Measurements from ENCODE around the gene SLC22A12. TPM values are rescaled to one million over a fixed set of nuclear protein-coding genes. Genes with fewer than 3 reads are reported as not detected.

SLC22A12 gene
- total and polyA plus RNA-seq, 2 of the 8 experiments (the other 6 are each of a cell fraction or from before 2014, with no cell fraction given): not detected

- Histone ChIP-seq H2BK120ac (replicated peaks; ENCODE audit: low read depth, low read length) (peak overlapping the region; percentile 36), H2BK12ac (ENCODE audit: low read depth, low read length) (peak overlapping the region; percentile 100), H3K23me2 (ENCODE audit: low read depth, low read length) (peaks cover 5% of the 10 kb centered on the region; the same call in 1 of the 2 replicates), H3K4me1 (replicated peaks in 1 of 4; ENCODE audit: control insufficient read depth in 3 of 4, insufficient read depth in 4 of 4, low read length in 3 of 4) (peaks cover 0 to 29% (median 19%) of the 10 kb centered on the region in 4 experiments; a peak in 6 of 7 replicates), H3K27ac (ENCODE audit: low read depth, low read length) (peak overlapping the region; percentile 47; the same call in 1 of the 2 replicates), H3K4ac (replicated peaks; ENCODE audit: insufficient read length, low read depth, low read length) (peak overlapping the region; percentile 75), H4K5ac (ENCODE audit: insufficient read length, low read depth, low read length) (peak overlapping the region; percentile 67), H3K9me3 (ENCODE audit: insufficient read depth in 2 of 2, low read depth in 1 of 2, low read length in 1 of 2) (no peaks in the 10 kb centered on the region), H4K20me1 (replicated peaks in 1 of 2; ENCODE audit: control insufficient read depth in 1 of 2, insufficient read depth in 2 of 2, low read length in 2 of 2) (peaks cover 0 to 4% of the 10 kb centered on the region in 2 experiments), H3K36me3 (ENCODE audit: control insufficient read depth in 2 of 4, insufficient read depth in 4 of 4, low read length in 3 of 4) (no peaks in the 10 kb centered on the region), H2BK15ac (ENCODE audit: low read length) (peak overlapping the region; percentile 92; the same call in 1 of the 2 replicates), H3K79me2 (ENCODE audit: control insufficient read depth in 1 of 2, insufficient read depth in 2 of 2, low read length in 2 of 2) (no peaks in the 10 kb centered on the region), H3K14ac (ENCODE audit: insufficient read length) (no peak overlapping the region), H3K18ac (ENCODE audit: extremely low read depth, low read length) (peak overlapping the region; percentile 90), H2BK20ac (ENCODE audit: low read length) (peak overlapping the region; percentile 16; the same call in 1 of the 2 replicates), H4K8ac (ENCODE audit: extremely low read depth, insufficient read depth, low read length) (peak overlapping the region; percentile 90; the same call in 1 of the 2 replicates), H2BK5ac (ENCODE audit: low read depth, low read length) (peak overlapping the region; percentile 92; the same call in 1 of the 2 replicates), H3K4me2 (ENCODE audit: insufficient read depth in 1 of 2, low read depth in 2 of 2, low read length in 2 of 2) (peak overlapping the region; percentile 70 to 80), H3K23ac (ENCODE audit: insufficient read length) (no peak overlapping the region), H2AFZ (ENCODE audit: low read length) (peak overlapping the region; percentile 69; the same call in 1 of the 2 replicates), H3K9ac (replicated peaks in 1 of 4; ENCODE audit: extremely low read depth in 1 of 4, low read depth in 3 of 4, low read length in 3 of 4) (peak overlapping the region in 2 of 4 experiments; percentile 28 to 80; a peak in 4 of 7 replicates), H3K56ac (replicated peaks; ENCODE audit: insufficient read length, low read depth, low read length) (no peak overlapping the region), H3K27me3 (replicated peaks in 1 of 4; ENCODE audit: control insufficient read depth in 3 of 4, extremely low read depth in 1 of 4, insufficient read depth in 3 of 4, low read length in 3 of 4) (peaks cover 0 to 3% (median 0%) of the 10 kb centered on the region in 4 experiments; a peak in 1 of 7 replicates), H4K91ac (replicated peaks; ENCODE audit: insufficient read length, low read length) (peak overlapping the region; percentile 45), H3K79me1 (ENCODE audit: low read depth, low read length) (no peaks in the 10 kb centered on the region), H3K4me3 (ENCODE audit: extremely low read depth in 1 of 4, insufficient read depth in 2 of 4, low read depth in 3 of 4, low read length in 4 of 4) (peak overlapping the region in 3 of 4 experiments; percentile 21 to 53 (median 27); a peak in 4 of 8 replicates), H2AK5ac (ENCODE audit: low read depth, low read length) (0 out of 2 replicates have a peak overlapping the region, but pooled peaks have one; percentile 96)
- ChIA-PET CTCF (ENCODE audit: partially characterized antibody) (interaction anchor here (0.6 to 8.7 kb wide), 39 partner anchors 8 to 922 kb away, joined by 3 to 75 read pairs (median 4); partner anchors contain the start of gene SLC22A12), POLR2A (ENCODE audit: partially characterized antibody) (interaction anchor here (0.6 to 1.7 kb wide), 16 partner anchors 18 to 1221 kb away, joined by 3 to 6 read pairs (median 4); partner anchors contain the start of genes OVOL1, PRDX5 and TRMT112)
- no peak for FAIRE-seq
- peak in 1 of 2 experiments; percentile 74 for DNase-seq (ENCODE audit: low read depth in 1 of 2, low spot score in 2 of 2)
- WGBS, 2 experiments (ENCODE audit: extremely low coverage in 1 of 2, insufficient coverage in 1 of 2, insufficient read length in 1 of 2, insufficient replicate concordance in 2 of 2, low coverage in 1 of 2, low lambda C conversion rate in 2 of 2, missing lambda C conversion rate in 1 of 2): 18% methylated on average over 17 of the region's 18 CpGs; no CpG with 5 or more reads in 1 of the 2 experiments
- TF ChIP-seq, protein P1, sequence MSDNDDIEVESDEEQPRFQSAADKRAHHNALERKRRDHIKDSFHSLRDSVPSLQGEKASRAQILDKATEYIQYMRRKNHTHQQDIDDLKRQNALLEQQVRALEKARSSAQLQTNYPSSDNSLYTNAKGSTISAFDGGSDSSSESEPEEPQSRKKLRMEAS (IDR thresholded peaks at IDR 0.05): no peak
- TF ChIP-seq CREB1 (IDR thresholded peaks at IDR 0.05): 0 out of 2 replicates have a peak, but pooled peaks have one; percentile 25
- 0 out of 2 replicates have a peak, but pooled peaks have one; percentile 54 for TF ChIP-seq POU5F1 (IDR thresholded peaks at IDR 0.05; ENCODE audit: low read depth, low read length)
- TF ChIP-seq TAF7 (optimal IDR thresholded peaks at IDR 0.05; ENCODE audit: borderline replicate concordance, low read depth, low read length): peak; percentile 91
- TF ChIP-seq SP2 (IDR thresholded peaks at IDR 0.05; ENCODE audit: low read length): no peak
- peak; percentile 66 for TF ChIP-seq TBP (IDR thresholded peaks at IDR 0.05; ENCODE audit: low read depth, low read length)
- TF ChIP-seq POLR2AphosphoS5 (IDR thresholded peaks at IDR 0.05; ENCODE audit: low read depth, low read length): peak; percentile 70
- peak; percentile 39; the same call in 1 of the 2 replicates for TF ChIP-seq USF2 (IDR thresholded peaks at IDR 0.05; ENCODE audit: low read length)
- peak; percentile 92 for TF ChIP-seq CEBPB (IDR thresholded peaks at IDR 0.05; ENCODE audit: low read depth, low read length)
Observed at GRCh38 chr11:64566042-64566914, 24.7 kb upstream of the SLC22A12 start.

Data from H1 (cell line).